Activated T-helper 2 cell treated with anti-CD3 and anti-CD28 coated beads, Interferon-gamma antibody, Interleukin-2, Interleukin-4, amounts not matched to agents 10 μg/mL and 5 μg/mL and 100 μg/mL, durations not matched to agents 14 hours and 24 hours and 36 hours (primary cell): ENCODE data around the gene AGXT. TPM values are rescaled to one million over a fixed set of nuclear protein-coding genes. Genes with fewer than 3 reads are reported as not detected.

ENCODE experiments used
- DNase-seq: peaks from one replicate; pipeline ENCODE4 v3.0.0; 2021; ENCODE audit warnings: low spot score
- H3K27ac Mint-ChIP-seq: one replicate; pipeline ENCODE4 v1.8.0; 2021; ENCODE audit warnings: mixed read lengths
- H3K27me3 Mint-ChIP-seq: one replicate; pipeline ENCODE4 v1.8.0; 2021; ENCODE audit warnings: low read depth, mixed read lengths
- H3K36me3 Mint-ChIP-seq: one replicate; pipeline ENCODE4 v1.8.0; 2021; ENCODE audit warnings: low read depth, mixed read lengths
- H3K4me1 Mint-ChIP-seq: one replicate; pipeline ENCODE4 v1.8.0; 2021; ENCODE audit warnings: low read depth, mixed read lengths
- H3K4me3 Mint-ChIP-seq: one replicate; pipeline ENCODE4 v1.8.0; 2021; ENCODE audit warnings: low read depth, mild to moderate bottlenecking, moderate library complexity, mixed read lengths
- H3K9me3 Mint-ChIP-seq: one replicate; pipeline ENCODE4 v1.8.0; 2021; ENCODE audit warnings: mixed read lengths
- intact Hi-C: fragments of 100-400 bp; cut with micrococcal nuclease; formaldehyde crosslinking; loops from one replicate; pipeline ENCODE4 v1.15.1; 2023
- total RNA-seq: library from RNA; stranded (reverse); gene quantifications from 2 replicates; pipeline ENCODE4 v1.2.3, GENCODE V29; 2022

The AGXT gene
- total RNA-seq, 1 donor from 2014 or later: not detected

- intact Hi-C loops: no loop called here
- Mint-ChIP-seq H3K9me3 (no peaks in the 10 kb centered on the region), H3K4me3 (no peak overlapping the region), H3K4me1 (no peaks in the 10 kb centered on the region), H3K27ac (no peak overlapping the region), H3K36me3 (no peaks in the 10 kb centered on the region), H3K27me3 (peaks cover 1% of the 10 kb centered on the region)
- DNase-seq: no peak
Observed at GRCh38 chr2:240888130-240888889, 19.7 kb downstream of the AGXT start.

GRCh38 chr2:240888890-240889573 is 20.4 kb downstream of the AGXT start:
- Mint-ChIP-seq H3K4me3 (no peak overlapping the region), H3K36me3 (no peaks in the 10 kb centered on the region), H3K27me3 (no peaks in the 10 kb centered on the region), H3K27ac (no peak overlapping the region), H3K9me3 (no peaks in the 10 kb centered on the region), H3K4me1 (peaks cover 1% of the 10 kb centered on the region)
- intact Hi-C loops: no loop called here
- no peak for DNase-seq

GRCh38 chr2:240889601-240890560 is 21.3 kb downstream of the AGXT start:
- H3K4me3 Mint-ChIP-seq: no peak overlapping the region
- no peaks in the 10 kb centered on the region for H3K36me3 Mint-ChIP-seq
- intact Hi-C loops: no loop called here
- DNase-seq: no peak
- peaks cover 1% of the 10 kb centered on the region for H3K4me1 Mint-ChIP-seq
- H3K9me3 Mint-ChIP-seq: no peaks in the 10 kb centered on the region
- no peak overlapping the region for H3K27ac Mint-ChIP-seq
- H3K27me3 Mint-ChIP-seq: no peaks in the 10 kb centered on the region

- Mint-ChIP-seq H3K4me3 (no peak overlapping the region), H3K27ac (no peak overlapping the region)
Observed at GRCh38 chr2:240890691-240891090, 22.1 kb downstream of the AGXT start.

GRCh38 chr2:240891492-240892340 is 23.1 kb downstream of the AGXT start:
- DNase-seq: no peak
- intact Hi-C loops: no loop called here
- no peaks in the 10 kb centered on the region for H3K27me3 Mint-ChIP-seq
- H3K27ac Mint-ChIP-seq: no peak overlapping the region
- H3K4me3 Mint-ChIP-seq: no peak overlapping the region
- no peaks in the 10 kb centered on the region for H3K9me3 Mint-ChIP-seq
- H3K36me3 Mint-ChIP-seq: no peaks in the 10 kb centered on the region
- H3K4me1 Mint-ChIP-seq: peaks cover 1% of the 10 kb centered on the region

More at GRCh38 chr2:240890691-240891090, 22.1 kb downstream of the AGXT start:
- no peaks in the 10 kb centered on the region for H3K36me3 Mint-ChIP-seq
- no peaks in the 10 kb centered on the region for H3K9me3 Mint-ChIP-seq
- intact Hi-C loops: no loop called here
- H3K4me1 Mint-ChIP-seq: peaks cover 1% of the 10 kb centered on the region
- DNase-seq: no peak
- no peaks in the 10 kb centered on the region for H3K27me3 Mint-ChIP-seq

- H3K9me3 Mint-ChIP-seq: no peaks in the 10 kb centered on the region
- DNase-seq: no peak
- H3K27ac Mint-ChIP-seq: no peak overlapping the region
- H3K4me1 Mint-ChIP-seq: peaks cover 1% of the 10 kb centered on the region
- no peaks in the 10 kb centered on the region for H3K36me3 Mint-ChIP-seq
- no peak overlapping the region for H3K4me3 Mint-ChIP-seq
- intact Hi-C loops: no loop called here
- H3K27me3 Mint-ChIP-seq: no peaks in the 10 kb centered on the region
Observed at GRCh38 chr2:240892356-240892755, 23.7 kb downstream of the AGXT start.

GRCh38 chr2:240892925-240893324 is 24.3 kb downstream of the AGXT start:
- no peaks in the 10 kb centered on the region for H3K27me3 Mint-ChIP-seq
- H3K4me3 Mint-ChIP-seq: no peak overlapping the region
- no peaks in the 10 kb centered on the region for H3K36me3 Mint-ChIP-seq
- intact Hi-C loops: no loop called here
- no peaks in the 10 kb centered on the region for H3K9me3 Mint-ChIP-seq
- no peak overlapping the region for H3K27ac Mint-ChIP-seq
- no peak for DNase-seq
- peaks cover 1% of the 10 kb centered on the region for H3K4me1 Mint-ChIP-seq

- Mint-ChIP-seq H3K27ac (no peak overlapping the region), H3K4me1 (peaks cover 1% of the 10 kb centered on the region), H3K9me3 (no peaks in the 10 kb centered on the region), H3K4me3 (no peak overlapping the region), H3K36me3 (no peaks in the 10 kb centered on the region), H3K27me3 (no peaks in the 10 kb centered on the region)
- intact Hi-C loops: no loop called here
- DNase-seq: no peak
Observed at GRCh38 chr2:240893363-240893844, 24.8 kb downstream of the AGXT start.

GRCh38 chr2:240894006-240894405 is 25.4 kb downstream of the AGXT start:
- intact Hi-C loops: no loop called here
- no peaks in the 10 kb centered on the region for H3K27me3 Mint-ChIP-seq
- no peaks in the 10 kb centered on the region for H3K36me3 Mint-ChIP-seq
- no peaks in the 10 kb centered on the region for H3K9me3 Mint-ChIP-seq
- no peak for DNase-seq
- no peak overlapping the region for H3K4me3 Mint-ChIP-seq
- peaks cover 1% of the 10 kb centered on the region for H3K4me1 Mint-ChIP-seq
- H3K27ac Mint-ChIP-seq: no peak overlapping the region

GRCh38 chr2:240894836-240895558 is 26.4 kb downstream of the AGXT start:
- intact Hi-C loops: no loop called here
- no peak overlapping the region for H3K27ac Mint-ChIP-seq
- H3K4me1 Mint-ChIP-seq: peaks cover 1% of the 10 kb centered on the region
- no peaks in the 10 kb centered on the region for H3K27me3 Mint-ChIP-seq
- H3K4me3 Mint-ChIP-seq: no peak overlapping the region
- no peaks in the 10 kb centered on the region for H3K36me3 Mint-ChIP-seq
- no peaks in the 10 kb centered on the region for H3K9me3 Mint-ChIP-seq
- no peak for DNase-seq

- Mint-ChIP-seq H3K9me3 (no peaks in the 10 kb centered on the region), H3K27ac (no peak within 1 kb of the TSS), H3K27me3 (no peaks in the 10 kb centered on the region), H3K4me3 (no peak within 1 kb of the TSS), H3K36me3 (no peaks in the 10 kb centered on the region), H3K4me1 (peaks cover 1% of the 10 kb centered on the region)
- intact Hi-C loops: no loop called here
- DNase-seq: no peak
Observed at GRCh38 chr2:240895656-240896388, 27.2 kb downstream of the AGXT start, which contains the start of gene MAB21L4. Gene MAB21L4, minus strand, starts transcription at chr2:240896156. Its CDS starts 159 bp downstream, at chr2:240895997.
